ENCODE results near the gene MARF1. TPM values are rescaled to one million over a fixed set of nuclear protein-coding genes. Genes with fewer than 3 reads are reported as not detected.

Gene MARF1
- total RNA-seq, 8 experiments from 2014 or later, result 14.4 to 49.9 (median 23.2) TPM

DNA sequence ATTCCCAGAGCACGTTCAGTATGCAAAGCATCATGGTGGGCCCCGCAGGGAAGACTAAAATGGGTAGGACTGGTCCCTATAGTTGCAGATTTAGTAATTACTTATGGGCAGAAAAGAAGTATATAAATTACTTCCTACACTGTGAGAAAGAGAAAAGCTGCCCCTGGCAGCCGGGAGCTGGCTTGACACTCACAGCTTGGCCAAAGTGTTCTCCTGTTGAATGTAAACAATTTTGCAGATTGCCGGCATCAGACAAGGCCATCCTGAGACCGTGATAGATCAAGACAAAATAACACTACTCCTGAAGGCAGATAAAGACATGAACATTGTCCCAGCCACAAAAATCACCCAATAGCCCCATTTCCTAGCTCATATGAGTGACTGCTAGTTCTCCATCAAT lies 98.5 kb downstream of the MARF1 start:
- no peak for ATAC-seq (replicated peaks in 6 of 8)
- Histone ChIP-seq H3K4me1 (replicated peaks in 1 of 2) (peaks cover 9 to 12% of the 10 kb centered on the region in 2 donors), H3K27ac (no peak overlapping the region), H3K4me3 (no peak overlapping the region)
- in situ Hi-C loops (cut with MboI; ENCODE audit: low pct_unique_long_range_greater_than_20kb in 2 of 9, low sequenced_read_pairs in 9 of 9, unreplicated experiment in 9 of 9), result no loop called here
- WGBS, 10 experiments, result 0 to 95% (median 80%) methylated on average over 2 to 5 of the region's 5 CpGs; no CpG with 5 or more reads in 1 of the 10 experiments

Other genes starting within 250 kb of the MARF1 start
- 10 to 100 TPM in 1 of 8 experiments, 1 to 10 TPM in 7; 1.1 to 10.3 (median 4.0) TPM for gene MPV17L, start 247.4 kb downstream of the MARF1 start, total RNA-seq
- 100 to 1,000 TPM in 1 of 8 experiments, 10 to 100 TPM in 7; 11.3 to 125 (median 56.1) TPM for gene BMERB1, start 208.6 kb downstream of the MARF1 start, total RNA-seq
- 10 to 100 TPM in 6 of 8 experiments, 1 to 10 TPM in 2; 7.5 to 36.3 (median 14.4) TPM for gene NDE1, start 7.1 kb upstream of the MARF1 start, total RNA-seq
- 1 to 10 TPM in 5 of 8 experiments, under 1 TPM in 3; 0.05 to 5.0 (median 1.7) TPM for gene MYH11, start 213.9 kb upstream of the MARF1 start, total RNA-seq
- gene CEP20, start 245.4 kb upstream of the MARF1 start, total RNA-seq, result 10 to 100 TPM; 20.6 to 47.5 (median 28.5) TPM

Measured in motor neuron (in vitro differentiated cells).